WI38 (cell line): ENCODE measurements around the gene AGAP1.

ENCODE experiments used
- H3K4me3 ChIP-seq: 2 replicates; pipeline ENCODE4 v1.5.1; 2011; ENCODE audit warnings: low read depth, mild to moderate bottlenecking, control low read depth, low read length
- TF ChIP-seq, protein P1 (sequence below): IDR thresholded peaks from 2 replicates; pipeline ENCODE4 v1.5.1; 2012; ENCODE audit warnings: low read depth, mild to moderate bottlenecking, control low read depth, low read length

AGAP1 gene

DNA sequence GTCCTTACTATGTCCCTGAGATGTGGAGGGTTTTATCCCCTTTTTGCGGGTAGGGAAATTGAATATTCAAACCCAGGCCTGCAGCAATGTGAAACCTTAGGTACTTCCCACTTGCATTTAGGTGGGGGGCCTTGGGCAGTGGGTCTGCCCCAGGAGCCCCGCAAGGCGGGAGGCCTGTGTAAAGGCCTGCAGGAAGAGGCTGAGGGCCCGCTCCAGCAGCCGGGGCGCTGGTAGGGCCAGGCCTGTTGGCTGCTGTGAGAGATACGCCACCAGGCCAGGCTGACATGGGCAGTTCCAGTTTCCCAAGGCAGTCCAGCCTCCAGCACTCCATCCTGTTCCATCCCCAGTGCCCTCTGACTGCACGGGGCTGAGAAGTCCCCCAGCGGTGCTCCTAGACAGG is 610.1 kb downstream of the AGAP1 start:
- TF ChIP-seq, protein P1, sequence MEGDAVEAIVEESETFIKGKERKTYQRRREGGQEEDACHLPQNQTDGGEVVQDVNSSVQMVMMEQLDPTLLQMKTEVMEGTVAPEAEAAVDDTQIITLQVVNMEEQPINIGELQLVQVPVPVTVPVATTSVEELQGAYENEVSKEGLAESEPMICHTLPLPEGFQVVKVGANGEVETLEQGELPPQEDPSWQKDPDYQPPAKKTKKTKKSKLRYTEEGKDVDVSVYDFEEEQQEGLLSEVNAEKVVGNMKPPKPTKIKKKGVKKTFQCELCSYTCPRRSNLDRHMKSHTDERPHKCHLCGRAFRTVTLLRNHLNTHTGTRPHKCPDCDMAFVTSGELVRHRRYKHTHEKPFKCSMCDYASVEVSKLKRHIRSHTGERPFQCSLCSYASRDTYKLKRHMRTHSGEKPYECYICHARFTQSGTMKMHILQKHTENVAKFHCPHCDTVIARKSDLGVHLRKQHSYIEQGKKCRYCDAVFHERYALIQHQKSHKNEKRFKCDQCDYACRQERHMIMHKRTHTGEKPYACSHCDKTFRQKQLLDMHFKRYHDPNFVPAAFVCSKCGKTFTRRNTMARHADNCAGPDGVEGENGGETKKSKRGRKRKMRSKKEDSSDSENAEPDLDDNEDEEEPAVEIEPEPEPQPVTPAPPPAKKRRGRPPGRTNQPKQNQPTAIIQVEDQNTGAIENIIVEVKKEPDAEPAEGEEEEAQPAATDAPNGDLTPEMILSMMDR: no peak
- no peak overlapping the region for H3K4me3 ChIP-seq

DNA sequence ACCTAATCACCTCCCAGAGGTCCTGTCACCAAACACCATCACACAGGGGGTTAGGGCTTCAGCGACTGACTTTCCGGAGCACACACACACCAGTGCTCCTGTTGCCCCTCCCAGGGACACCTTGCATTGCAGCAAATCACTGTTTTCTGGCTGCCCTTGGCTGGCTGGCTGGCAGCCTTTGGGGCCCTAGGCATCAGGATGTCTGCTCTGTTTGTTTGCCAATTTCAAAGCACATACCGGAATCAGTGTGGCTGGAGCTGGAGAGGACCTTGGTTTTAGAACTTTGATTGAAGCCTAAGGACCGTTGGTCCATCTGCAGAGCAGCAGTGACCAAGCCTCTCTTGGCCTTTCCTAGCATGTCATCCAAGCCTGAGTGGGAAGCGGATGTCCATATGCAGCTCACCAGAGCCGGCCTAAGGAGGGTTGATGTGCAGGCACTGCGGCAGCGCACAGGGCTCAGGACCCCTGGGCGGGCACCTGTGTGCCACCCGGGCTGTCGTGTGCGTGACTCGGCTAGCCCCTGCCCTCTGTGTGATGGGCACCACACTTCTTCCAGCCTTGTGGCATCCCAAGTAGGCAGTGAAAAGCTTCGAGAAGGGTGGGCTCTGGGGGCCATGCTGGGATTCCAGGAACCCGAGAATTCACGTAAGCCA is 612.2 kb downstream of the AGAP1 start:
- no peak overlapping the region for H3K4me3 ChIP-seq
- TF ChIP-seq, protein P1: no peak

DNA sequence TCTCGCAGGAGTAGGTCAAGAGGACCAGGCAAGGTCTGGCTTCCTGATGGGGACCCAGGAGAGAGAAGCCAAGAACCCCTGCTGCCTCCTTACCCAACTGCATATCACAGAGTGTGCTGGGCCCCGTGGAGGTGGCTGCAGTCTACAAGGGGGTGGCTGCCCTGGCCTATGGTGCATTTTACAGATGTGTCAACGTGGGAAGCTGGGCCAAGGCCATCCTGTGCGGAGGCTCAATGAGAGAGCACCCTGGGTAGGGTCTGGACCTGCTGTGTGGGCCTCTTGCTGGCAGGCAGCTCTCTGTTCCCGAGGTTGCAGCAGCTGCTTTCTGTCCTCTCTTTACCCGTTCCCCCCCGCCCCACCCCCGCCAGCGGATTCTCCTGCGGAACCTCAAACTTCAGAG is 612.9 kb downstream of the AGAP1 start:
- H3K4me3 ChIP-seq: no peak overlapping the region
- TF ChIP-seq, protein P1: no peak

DNA sequence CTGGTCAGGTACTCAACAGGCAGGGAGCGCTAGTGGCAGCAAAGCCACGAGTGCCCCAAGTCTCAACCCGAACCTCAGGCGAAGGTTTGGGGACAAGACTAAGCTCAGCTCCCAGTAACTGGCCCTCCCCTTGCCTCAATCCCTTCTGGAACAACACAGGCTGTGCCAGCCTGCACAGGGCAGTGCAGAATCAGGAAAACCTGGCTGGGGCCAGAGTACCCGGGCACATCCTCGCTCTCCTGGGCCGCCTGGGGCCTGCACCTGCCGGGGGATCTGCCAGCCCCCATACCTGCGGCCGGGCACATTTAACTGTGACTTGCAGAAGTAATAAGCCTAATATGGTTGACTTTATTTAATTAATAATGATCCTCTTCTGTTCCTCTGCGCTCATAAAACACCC is 613.7 kb downstream of the AGAP1 start:
- H3K4me3 ChIP-seq: no peak overlapping the region
- TF ChIP-seq, protein P1: no peak

DNA sequence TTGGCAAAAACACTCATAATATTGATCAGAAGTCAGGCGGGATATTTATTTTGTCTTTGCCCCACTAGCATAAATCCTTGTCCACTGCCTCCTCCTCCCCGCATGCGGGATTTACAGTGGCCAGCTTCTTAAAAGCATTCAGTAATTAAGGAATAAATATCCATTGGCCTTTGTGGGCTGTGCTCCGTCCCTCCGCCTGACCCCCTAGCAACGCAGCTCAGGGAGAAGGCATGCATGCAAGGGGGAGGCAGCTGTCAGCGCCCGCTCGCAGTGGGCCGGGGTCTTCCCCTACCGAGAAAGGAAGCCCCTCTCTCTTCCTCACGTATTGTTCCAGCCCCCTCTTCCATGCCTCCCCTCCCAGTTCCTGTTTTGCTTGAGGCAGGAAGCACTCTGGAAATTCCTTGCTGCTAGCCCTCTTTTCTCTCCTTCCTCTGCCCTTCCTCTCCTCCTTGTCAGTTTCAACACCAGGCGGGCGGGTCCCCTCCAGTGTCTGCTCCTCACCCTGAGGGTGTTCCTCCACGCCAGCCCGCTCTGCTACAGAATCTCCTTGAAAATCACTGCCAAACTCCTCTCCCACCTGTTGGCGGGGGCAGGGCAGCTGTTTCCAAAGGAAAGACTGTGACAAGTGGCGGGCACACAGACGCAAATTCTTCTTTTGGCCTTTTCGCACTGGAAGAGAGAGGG is 614.2 kb downstream of the AGAP1 start:
- TF ChIP-seq, protein P1: no peak

DNA sequence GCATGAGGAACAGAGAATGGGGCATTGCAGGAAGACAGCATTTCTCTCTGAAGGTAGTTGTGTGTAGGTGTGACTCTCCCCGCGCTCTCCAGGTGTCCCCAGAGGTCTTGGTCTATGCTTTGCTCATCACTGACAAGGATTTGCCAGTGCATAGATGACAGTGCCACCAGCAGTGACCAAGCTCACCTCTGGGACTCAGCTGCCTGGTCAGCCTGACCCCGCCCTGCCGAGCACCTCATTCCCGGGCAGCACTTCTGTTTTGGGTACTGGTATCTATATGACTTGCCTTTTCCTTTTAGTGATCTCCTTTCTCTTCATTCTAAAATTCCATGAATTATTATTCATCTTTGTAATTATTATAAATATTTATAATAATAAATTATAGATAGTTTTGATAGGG is 615.2 kb downstream of the AGAP1 start:
- TF ChIP-seq, protein P1: no peak
- no peak overlapping the region for H3K4me3 ChIP-seq

More for the DNA sequence above, 614.2 kb downstream of the AGAP1 start:
- H3K4me3 ChIP-seq: no peak overlapping the region

DNA sequence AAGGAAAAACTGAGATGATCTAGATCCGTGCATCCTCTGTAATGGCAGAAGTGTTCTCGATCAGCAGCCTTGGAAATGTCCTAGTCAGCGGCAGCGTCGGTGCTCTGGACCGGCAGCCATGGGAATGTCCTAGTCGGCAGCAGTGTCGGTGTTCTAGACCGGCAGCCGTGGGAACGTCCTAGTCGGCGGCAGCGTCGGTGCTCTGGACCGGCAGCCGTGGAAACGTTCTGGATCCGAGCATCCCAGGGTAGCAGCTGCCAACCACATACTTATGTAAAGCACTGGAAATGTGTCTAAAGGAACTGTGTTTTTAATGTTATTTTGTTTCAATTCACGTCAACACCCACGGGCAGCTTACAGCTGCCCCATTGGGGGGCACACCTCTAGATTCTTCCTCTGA is 615.6 kb downstream of the AGAP1 start:
- TF ChIP-seq, protein P1: no peak
- H3K4me3 ChIP-seq: no peak overlapping the region
